ENCODE data around the gene CLEC4F. TPM values are rescaled to one million over a fixed set of nuclear protein-coding genes. Genes with fewer than 3 reads are reported as not detected.

Gene CLEC4F
- not detected for total RNA-seq

- DNase-seq, result no peak
- Mint-ChIP-seq H3K4me3 (no peak within 1 kb of the TSS), H3K36me3 (ENCODE audit: low read depth) (no peaks in the 10 kb centered on the region), H3K9me3 (no peaks in the 10 kb centered on the region), H3K27ac (no peak within 1 kb of the TSS), H3K4me1 (ENCODE audit: low read depth) (peaks cover 7% of the 10 kb centered on the region), H3K27me3 (peaks cover 4% of the 10 kb centered on the region)
- CTCF ChIA-PET, result no interaction called here
- TF ChIP-seq, protein P1, sequence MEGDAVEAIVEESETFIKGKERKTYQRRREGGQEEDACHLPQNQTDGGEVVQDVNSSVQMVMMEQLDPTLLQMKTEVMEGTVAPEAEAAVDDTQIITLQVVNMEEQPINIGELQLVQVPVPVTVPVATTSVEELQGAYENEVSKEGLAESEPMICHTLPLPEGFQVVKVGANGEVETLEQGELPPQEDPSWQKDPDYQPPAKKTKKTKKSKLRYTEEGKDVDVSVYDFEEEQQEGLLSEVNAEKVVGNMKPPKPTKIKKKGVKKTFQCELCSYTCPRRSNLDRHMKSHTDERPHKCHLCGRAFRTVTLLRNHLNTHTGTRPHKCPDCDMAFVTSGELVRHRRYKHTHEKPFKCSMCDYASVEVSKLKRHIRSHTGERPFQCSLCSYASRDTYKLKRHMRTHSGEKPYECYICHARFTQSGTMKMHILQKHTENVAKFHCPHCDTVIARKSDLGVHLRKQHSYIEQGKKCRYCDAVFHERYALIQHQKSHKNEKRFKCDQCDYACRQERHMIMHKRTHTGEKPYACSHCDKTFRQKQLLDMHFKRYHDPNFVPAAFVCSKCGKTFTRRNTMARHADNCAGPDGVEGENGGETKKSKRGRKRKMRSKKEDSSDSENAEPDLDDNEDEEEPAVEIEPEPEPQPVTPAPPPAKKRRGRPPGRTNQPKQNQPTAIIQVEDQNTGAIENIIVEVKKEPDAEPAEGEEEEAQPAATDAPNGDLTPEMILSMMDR (IDR thresholded peaks at IDR 0.05), result no peak
- POLR2A ChIA-PET, result no interaction called here
- ATAC-seq, result no peak
- intact Hi-C loops (cut with micrococcal nuclease), result no loop called here
Observed at GRCh38 chr2:70820499-70820898, at the start of gene CLEC4F. Gene CLEC4F, minus strand, starts transcription at chr2:70820599. Its CDS starts 76 bp downstream, at chr2:70820523.

DNA sequence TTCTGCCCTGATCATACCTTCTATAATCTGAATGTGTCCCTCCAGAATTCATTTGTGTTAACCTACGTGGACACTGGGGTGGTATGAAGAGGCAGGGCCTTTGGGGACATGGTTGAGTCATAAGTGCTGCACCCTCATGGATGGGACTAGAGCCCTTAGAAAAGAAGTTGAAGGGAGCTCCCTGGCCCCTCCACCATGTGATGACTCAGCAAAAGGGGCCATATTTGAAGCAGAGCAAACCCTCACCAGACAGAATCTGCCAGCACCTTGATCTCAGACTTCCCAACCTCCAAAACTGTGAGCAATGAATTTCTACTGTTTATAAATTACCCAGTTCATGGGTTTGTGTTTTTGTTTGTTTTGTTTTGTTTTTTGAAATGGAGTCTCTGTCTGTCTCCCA is 48.6 kb upstream of the CLEC4F start:
- Mint-ChIP-seq H3K4me3 (no peak overlapping the region), H3K27me3 (peaks cover 21% of the 10 kb centered on the region), H3K36me3 (ENCODE audit: low read depth) (no peaks in the 10 kb centered on the region), H3K4me1 (ENCODE audit: low read depth) (no peaks in the 10 kb centered on the region), H3K9me3 (no peaks in the 10 kb centered on the region), H3K27ac (no peak overlapping the region)
- DNase-seq (no peak), ATAC-seq (no peak)
- CTCF ChIA-PET, result interaction anchor here (0.7 to 9.4 kb wide), 8 partner anchors 10 to 116 kb away, joined by 3 to 135 read pairs (median 22); no protein-coding TSS in a partner anchor
- TF ChIP-seq, protein P1 (IDR thresholded peaks at IDR 0.05), result no peak
- POLR2A ChIA-PET, result interaction anchor here (1.0 kb wide), 1 partner anchor 204 kb away, joined by 4 read pairs; no protein-coding TSS in a partner anchor
- intact Hi-C loops (cut with micrococcal nuclease), result no loop called here

DNA sequence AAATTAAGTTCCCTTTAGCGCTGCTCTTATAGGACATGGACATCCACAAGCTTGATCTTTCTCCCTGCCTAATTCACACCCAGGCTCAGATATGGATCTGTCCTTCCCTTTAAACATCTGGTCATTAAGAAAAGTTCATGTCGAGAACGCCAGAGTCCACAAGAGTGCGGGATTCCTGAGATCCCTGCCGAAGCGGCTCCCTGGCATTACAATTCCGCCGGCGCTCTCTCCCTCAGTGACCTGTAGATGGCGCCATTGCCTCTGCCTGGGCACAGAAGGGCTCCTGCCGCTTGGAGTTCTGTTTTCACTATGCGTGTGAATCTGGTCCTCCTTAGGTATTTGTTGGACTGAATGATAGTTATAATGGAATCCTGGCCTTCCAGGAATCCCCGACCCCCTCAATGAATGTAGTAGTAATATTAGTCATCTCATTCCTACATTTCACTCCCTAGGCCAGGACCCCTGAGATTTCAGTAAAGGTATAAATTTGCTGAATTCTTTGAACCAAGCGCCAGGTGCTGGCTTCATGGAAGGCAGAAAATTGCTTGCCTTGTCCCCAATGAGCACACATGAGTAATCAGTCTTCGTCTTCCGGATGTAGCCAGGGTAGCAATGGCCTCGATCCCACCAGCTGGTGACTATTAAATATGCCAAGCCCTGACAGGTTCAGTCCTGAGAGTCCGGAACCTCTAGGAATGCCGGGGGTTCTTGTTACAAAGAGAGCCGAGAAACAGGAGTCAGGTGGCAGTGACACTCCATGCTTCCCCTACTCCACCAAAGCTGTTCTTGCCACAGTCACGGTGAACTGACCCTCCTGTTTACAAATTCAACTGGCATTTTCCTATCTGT is 41.6 kb upstream of the CLEC4F start:
- no peak overlapping the region for H3K27ac Mint-ChIP-seq

GRCh38 chr2:70855667-70856066 is 35.3 kb upstream of the CLEC4F start:
- TF ChIP-seq, protein P1 (IDR thresholded peaks at IDR 0.05), result no peak
- Mint-ChIP-seq H3K27me3 (peaks cover 6% of the 10 kb centered on the region), H3K9me3 (no peaks in the 10 kb centered on the region), H3K36me3 (ENCODE audit: low read depth) (no peaks in the 10 kb centered on the region), H3K27ac (no peak overlapping the region), H3K4me1 (ENCODE audit: low read depth) (peaks cover 24% of the 10 kb centered on the region), H3K4me3 (no peak overlapping the region)
- ChIA-PET POLR2A (no interaction called here), CTCF (interaction anchor here (1.3 to 5.6 kb wide), 3 partner anchors 9 to 66 kb away, joined by 4 to 37 read pairs (median 10); partner anchors contain the start of gene FIGLA)
- intact Hi-C loops (cut with micrococcal nuclease), result no loop called here
- DNase-seq, result no peak
- ATAC-seq, result no peak

More for the DNA sequence above, 41.6 kb upstream of the CLEC4F start:
- Mint-ChIP-seq H3K36me3 (ENCODE audit: low read depth) (no peaks in the 10 kb centered on the region), H3K4me3 (no peak overlapping the region), H3K9me3 (no peaks in the 10 kb centered on the region), H3K4me1 (ENCODE audit: low read depth) (peaks cover 3% of the 10 kb centered on the region), H3K27me3 (peaks cover 28% of the 10 kb centered on the region)
- DNase-seq, result peak; percentile 82
- ATAC-seq, result peak; percentile 87
- ChIA-PET CTCF (interaction anchor here (0.8 to 6.5 kb wide), 21 partner anchors 9 to 206 kb away, joined by 3 to 71 read pairs (median 4); partner anchors contain the start of genes ATP6V1B1 and FIGLA), POLR2A (interaction anchor here (1.3 to 1.4 kb wide), 2 partner anchors 11 to 55 kb away, joined by 3 to 4 read pairs; no protein-coding TSS in a partner anchor)
- intact Hi-C loops (cut with micrococcal nuclease), result loop anchor here (5.0 kb wide), 1 partner anchor 205 kb away; no protein-coding TSS in a partner anchor
- TF ChIP-seq, protein P1 (IDR thresholded peaks at IDR 0.05), result peak; percentile 99

DNA sequence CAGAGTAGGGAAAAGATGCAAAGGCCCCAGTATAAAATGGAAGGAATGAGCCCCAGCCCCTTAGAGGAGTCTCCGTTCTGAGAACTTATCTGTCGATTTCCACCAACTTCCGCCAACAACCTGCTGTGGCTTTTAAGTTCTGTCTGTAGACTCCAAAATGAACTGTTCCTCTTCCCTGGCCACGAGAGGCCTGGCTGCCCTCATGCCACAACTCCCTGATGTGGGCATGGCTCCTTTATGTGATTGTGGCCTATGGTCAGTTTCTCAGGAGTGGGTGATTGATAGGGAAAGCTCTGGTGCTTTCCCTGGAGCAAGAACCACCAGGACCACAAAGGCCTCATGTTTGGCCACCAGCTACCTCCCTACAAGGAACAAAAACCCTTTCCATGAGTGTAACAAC is 34.0 kb upstream of the CLEC4F start:
- Mint-ChIP-seq H3K36me3 (ENCODE audit: low read depth) (no peaks in the 10 kb centered on the region), H3K4me3 (no peak overlapping the region), H3K4me1 (ENCODE audit: low read depth) (peaks cover 30% of the 10 kb centered on the region), H3K27me3 (no peaks in the 10 kb centered on the region), H3K27ac (no peak overlapping the region), H3K9me3 (no peaks in the 10 kb centered on the region)
- intact Hi-C loops (cut with micrococcal nuclease), result loop anchor here (5.0 kb wide), 1 partner anchor 67 kb away; no protein-coding TSS in a partner anchor
- no peak for ATAC-seq
- POLR2A ChIA-PET, result no interaction called here
- CTCF ChIA-PET, result interaction anchor here (1.2 to 5.6 kb wide), 3 partner anchors 17 to 94 kb away, joined by 4 to 37 read pairs (median 11); partner anchors contain the start of gene FIGLA
- TF ChIP-seq, protein P1 (IDR thresholded peaks at IDR 0.05), result no peak
- no peak for DNase-seq
